PC-3 (cell line): ENCODE measurements around the gene DBP. TPM values are rescaled to one million over a fixed set of nuclear protein-coding genes. Genes with fewer than 3 reads are reported as not detected.
A peak's percentile ranks its signal among the peaks of the same experiment; 100 is the strongest.

Experiments
- ATAC-seq: fragments of 200-7000 bp; cut with Tn5 transposase; 2 replicates; pipeline ENCODE4 v1.9.1; 2020; ENCODE audit warnings: mild to moderate bottlenecking, moderate library complexity
- BruUV-seq: library from RNA; stranded (reverse); fragments of 400-500 nt; replicated peaks from 2 replicates; lab custom pipeline; 2021; lab: Mats Ljungman, UMichigan
- CTCF ChIA-PET: fragments of 300-600 bp; sonication (Branson Sonifier 250); formaldehyde crosslinking; loops from one replicate; lab custom pipeline; 2022; ENCODE audit warnings: antibody characterized with exemption; lab: Charles Lee
- POLR2A ChIA-PET: fragments of 300-600 bp; sonication (Branson Sonifier 250); formaldehyde crosslinking; loops from one replicate; lab custom pipeline; 2022; ENCODE audit warnings: antibody characterized with exemption; ENCODE audit not compliant: unreplicated experiment; lab: Charles Lee
- DNase-seq: peaks from one replicate; pipeline ENCODE4 v3.0.0-alpha.2; 2015
- H2AFZ ChIP-seq: fragments of 300-600 bp; sonication (generic); 2 replicates; pipeline ENCODE4 v1.6.0; 2016; ENCODE audit warnings: antibody characterized with exemption, low read length
- H3F3A ChIP-seq: fragments of 300-600 bp; sonication (generic); one replicate; pipeline ENCODE4 v1.6.0; 2017; ENCODE audit warnings: antibody characterized with exemption, low read length, control low read depth, mild to moderate bottlenecking; ENCODE audit not compliant: unreplicated experiment
- H3K27ac ChIP-seq: fragments of 300-600 bp; sonication (generic); 2 replicates; pipeline ENCODE4 v1.5.1; 2016; ENCODE audit warnings: mild to moderate bottlenecking, low read length
- H3K27me3 ChIP-seq: fragments of 300-600 bp; sonication (generic); 2 replicates; pipeline ENCODE4 v1.6.1; 2016; ENCODE audit warnings: low read length, mixed read lengths
- H3K36me3 ChIP-seq: fragments of 300-600 bp; sonication (generic); 2 replicates; pipeline ENCODE4 v1.6.1; 2016; ENCODE audit warnings: low read depth, mixed run types, low read length, mixed read lengths
- H3K4me1 ChIP-seq: fragments of 300-600 bp; sonication (generic); 2 replicates; pipeline ENCODE4 v1.5.1; 2016; ENCODE audit warnings: low read length; ENCODE audit not compliant: insufficient read depth
- H3K4me2 ChIP-seq: fragments of 300-600 bp; sonication (generic); 2 replicates; pipeline ENCODE4 v1.6.0; 2016; ENCODE audit warnings: low read length
- H3K4me3 ChIP-seq: fragments of 300-600 bp; sonication (generic); 2 replicates; pipeline ENCODE4 v1.5.1; 2016; ENCODE audit warnings: mild to moderate bottlenecking, low read length, mixed read lengths
- H3K79me2 ChIP-seq: fragments of 300-600 bp; sonication (generic); 2 replicates; pipeline ENCODE4 v1.6.1; 2017; ENCODE audit warnings: low read length, mixed read lengths
- H3K9ac ChIP-seq: fragments of 300-600 bp; sonication (generic); 2 replicates; pipeline ENCODE4 v1.6.0; 2016; ENCODE audit warnings: mild to moderate bottlenecking, low read length
- H3K9me2 ChIP-seq: fragments of 300-600 bp; sonication (generic); replicated peaks from 2 replicates; pipeline ENCODE4 v1.6.1; 2016; ENCODE audit warnings: mixed run types, low read length, mixed read lengths
- H3K9me3 ChIP-seq: fragments of 300-600 bp; sonication (generic); 2 replicates; pipeline ENCODE4 v1.6.1; 2016; ENCODE audit warnings: low read length, mixed read lengths
- H4K20me1 ChIP-seq: fragments of 300-600 bp; sonication (generic); 2 replicates; pipeline ENCODE4 v1.6.1; 2016; ENCODE audit warnings: low read length, mixed read lengths
- EZH2 ChIP-seq: fragments of 300-600 bp; sonication (generic); IDR thresholded peaks from one replicate; pipeline ENCODE4 v1.6.1; 2017; ENCODE audit warnings: antibody characterized with exemption, mild to moderate bottlenecking, low read length; ENCODE audit not compliant: unreplicated experiment
- EZH2phosphoT487 ChIP-seq: fragments of 300-600 bp; sonication (generic); IDR thresholded peaks from 2 replicates; pipeline ENCODE4 v1.6.1; 2018; ENCODE audit warnings: mild to moderate bottlenecking, antibody characterized with exemption, low read length, borderline replicate concordance
- intact Hi-C: fragments of 100-400 bp; cut with micrococcal nuclease; formaldehyde crosslinking; loops from 2 replicates; pipeline ENCODE4 v1.9.0; 2023
- total RNA-seq: library from RNA; depleted of rRNA; stranded (reverse); fragments of >200 nt; gene quantifications from 2 replicates; pipeline ENCODE4 v1.2.3, GENCODE V29; 2014; rRNA removed

The DBP gene
- total RNA-seq, 1 experiment from 2014 or later: 12.2 TPM

DNA sequence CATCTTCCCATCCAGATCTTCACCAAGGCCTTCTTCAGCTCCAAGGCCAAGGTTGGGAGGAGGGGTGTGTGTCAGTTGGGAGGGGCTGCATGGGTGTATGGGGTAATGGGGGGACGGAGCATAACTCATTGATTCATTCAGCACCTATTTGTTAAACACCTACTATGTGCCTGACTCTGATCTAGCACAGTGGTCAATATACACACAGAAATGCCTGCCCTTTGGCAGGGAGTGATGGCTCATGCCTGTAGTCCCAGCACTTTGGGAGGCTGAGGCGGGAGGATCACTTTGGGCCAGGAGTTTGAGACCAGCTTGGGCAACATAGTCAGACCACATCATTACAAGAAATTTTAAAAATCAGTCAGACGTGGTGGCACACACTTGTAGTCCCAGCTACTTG, 49.8 kb downstream of the DBP start:
- CTCF ChIA-PET: no interaction called here
- Histone ChIP-seq H3K4me2 (no peak overlapping the region), H3F3A (no peaks in the 10 kb centered on the region), H3K9me3 (no peaks in the 10 kb centered on the region), H2AFZ (no peak overlapping the region), H3K4me3 (no peak overlapping the region), H4K20me1 (no peaks in the 10 kb centered on the region), H3K36me3 (no peaks in the 10 kb centered on the region), H3K4me1 (peaks cover 9% of the 10 kb centered on the region; the same call in 1 of the 2 replicates), H3K27ac (no peak overlapping the region), H3K9ac (no peak overlapping the region), H3K9me2 (no peaks in the 10 kb centered on the region), H3K27me3 (no peaks in the 10 kb centered on the region), H3K79me2 (no peaks in the 10 kb centered on the region)
- POLR2A ChIA-PET: no interaction called here
- no TSS peak for BruUV-seq
- TF ChIP-seq EZH2 (no peak), EZH2phosphoT487 (no peak)
- intact Hi-C loops: no loop called here
- ATAC-seq (no peak), DNase-seq (no peak)

DNA sequence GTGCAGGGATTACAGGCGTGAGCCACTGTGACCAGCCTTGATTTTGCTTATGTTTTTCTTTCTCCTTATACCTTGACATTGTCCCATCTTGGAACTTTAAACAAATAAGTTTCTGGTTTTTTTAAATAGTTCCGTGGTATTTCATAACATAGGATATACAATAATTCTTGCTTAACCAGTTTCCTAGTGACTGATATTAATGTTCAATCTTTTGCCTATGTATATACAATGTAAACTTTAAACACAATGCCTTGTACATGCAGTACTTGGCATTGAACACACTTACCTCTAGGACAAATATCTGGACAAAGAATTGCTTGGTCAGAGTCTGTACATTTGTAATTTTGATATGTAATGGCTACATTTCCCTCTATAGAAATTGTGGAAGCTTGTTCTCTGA, 55.0 kb downstream of the DBP start:
- Histone ChIP-seq H3K9ac (no peak overlapping the region), H3K27me3 (no peaks in the 10 kb centered on the region), H3K9me2 (no peaks in the 10 kb centered on the region), H4K20me1 (no peaks in the 10 kb centered on the region), H3K4me1 (peaks cover 4% of the 10 kb centered on the region; the same call in 1 of the 2 replicates), H3K27ac (no peak overlapping the region), H2AFZ (no peak overlapping the region), H3K4me2 (no peak overlapping the region), H3K9me3 (no peaks in the 10 kb centered on the region), H3K36me3 (no peaks in the 10 kb centered on the region), H3K79me2 (no peaks in the 10 kb centered on the region), H3K4me3 (no peak overlapping the region), H3F3A (no peaks in the 10 kb centered on the region)
- DNase-seq (peak; percentile 35), ATAC-seq (no peak)
- no TSS peak for BruUV-seq
- CTCF ChIA-PET: interaction anchor here (0.7 kb wide), 1 partner anchor 179 kb away, joined by 3 read pairs; no protein-coding TSS in a partner anchor
- no peak for TF ChIP-seq EZH2
- intact Hi-C loops: no loop called here
- POLR2A ChIA-PET: no interaction called here

Other genes with a start within 250 kb of the DBP start
- gene KDELR1, start 245.8 kb downstream of the DBP start, total RNA-seq: 90.2 and 101 TPM in 2 replicates
- 0.51 and 1.0 TPM in 2 replicates for gene GRIN2D, start 243.7 kb downstream of the DBP start, total RNA-seq
- gene GRWD1, start 191.4 kb downstream of the DBP start, total RNA-seq: 33.2 and 46.7 TPM in 2 replicates
- gene KCNJ14, start 181.8 kb downstream of the DBP start, total RNA-seq: 1.4 and 2.2 TPM in 2 replicates
- gene CYTH2, start 168.0 kb downstream of the DBP start, total RNA-seq: 50.5 and 58.6 TPM in 2 replicates
- 4.8 and 8.3 TPM in 2 replicates for gene LMTK3, start 125.5 kb downstream of the DBP start, total RNA-seq
- gene SULT2B1, start 85.2 kb downstream of the DBP start, total RNA-seq: 4.8 and 6.7 TPM in 2 replicates
- not detected in 2 replicates for gene SPACA4, start 30.6 kb downstream of the DBP start, total RNA-seq
- gene FAM83E, start 22.3 kb downstream of the DBP start, total RNA-seq: 4.6 and 4.7 TPM in 2 replicates
- 1,237 and 1,503 TPM in 2 replicates for gene RPL18, start 18.2 kb downstream of the DBP start, total RNA-seq
- 8.5 and 8.6 TPM in 2 replicates for gene SPHK2, start 17.9 kb downstream of the DBP start, total RNA-seq
- gene CA11, start 8.8 kb upstream of the DBP start, total RNA-seq: 0.63 and 4.1 TPM in 2 replicates
- gene NTN5, start 35.6 kb upstream of the DBP start, total RNA-seq: 0.18 and 0.81 TPM in 2 replicates
- gene FUT2, start 58.6 kb upstream of the DBP start, total RNA-seq: 0.69 TPM in 1 of 2 replicates, not detected in the other
- gene MAMSTR, start 82.3 kb upstream of the DBP start, total RNA-seq: 0.18 and 0.40 TPM in 2 replicates
- gene RASIP1, start 103.2 kb upstream of the DBP start, total RNA-seq: 0.40 and 0.51 TPM in 2 replicates
- not detected in 2 replicates for gene IZUMO1, start 109.5 kb upstream of the DBP start, total RNA-seq
- gene FUT1, start 115.3 kb upstream of the DBP start, total RNA-seq: 4.6 and 4.8 TPM in 2 replicates
- gene FGF21, start 118.1 kb upstream of the DBP start, total RNA-seq: not detected in 2 replicates
- gene BCAT2, start 173.7 kb upstream of the DBP start, total RNA-seq: 41.1 and 50.0 TPM in 2 replicates
- gene HSD17B14, start 199.1 kb upstream of the DBP start, total RNA-seq: 15.0 and 15.4 TPM in 2 replicates
- 0.63 and 1.2 TPM in 2 replicates for gene PLEKHA4, start 231.2 kb upstream of the DBP start, total RNA-seq
- 78.0 and 105 TPM in 2 replicates for gene PPP1R15A, start 235.0 kb upstream of the DBP start, total RNA-seq